HG03064 (cell line): ENCODE results near the gene ESD.
"Not testable (repeated sequence)": the region's sequence is repeated elsewhere in the genome, so short reads cannot be mapped to it uniquely, and the experiment has no call there.

Experiments used
- ATAC-seq: cut with Tn5 transposase; IDR thresholded peaks from one replicate; pipeline ENCODE4 v1.9.1; 2021; ENCODE audit warnings: low read depth; ENCODE audit not compliant: unreplicated experiment

The ESD gene

GRCh38 chr13:46796129-46796514 is 839 bp downstream of the ESD start:
- no peak for ATAC-seq

GRCh38 chr13:46795321-46795720 is 1.6 kb downstream of the ESD start:
- no peak for ATAC-seq

- no peak for ATAC-seq
These were observed 13.5 kb downstream of the ESD start for GRCh38 chr13:46783504-46783903.

- ATAC-seq: no peak
These were observed 14.3 kb downstream of the ESD start for GRCh38 chr13:46782691-46783090.

- ATAC-seq: no peak
These were observed 14.9 kb downstream of the ESD start for GRCh38 chr13:46782066-46782465.

GRCh38 chr13:46778890-46779289 is 18.1 kb downstream of the ESD start:
- ATAC-seq: no peak

- ATAC-seq: no peak
These were observed 18.9 kb downstream of the ESD start for GRCh38 chr13:46778095-46778494.

GRCh38 chr13:46775385-46776107 is 21.4 kb downstream of the ESD start:
- ATAC-seq: no peak

- ATAC-seq: no peak
These were observed 23.4 kb downstream of the ESD start for GRCh38 chr13:46773541-46773940.

- ATAC-seq: no peak
These were observed 25.3 kb downstream of the ESD start for GRCh38 chr13:46771693-46772092.

- ATAC-seq: not testable (repeated sequence)
These were observed 27.0 kb downstream of the ESD start for GRCh38 chr13:46769925-46770324.

GRCh38 chr13:46761866-46762265 is 35.1 kb downstream of the ESD start:
- no peak for ATAC-seq

- no peak for ATAC-seq
These were observed 35.8 kb downstream of the ESD start for GRCh38 chr13:46761174-46761573.

GRCh38 chr13:46759846-46760245 is 37.1 kb downstream of the ESD start:
- ATAC-seq: no peak

- ATAC-seq: no peak
These were observed 39.3 kb downstream of the ESD start for GRCh38 chr13:46757640-46758039.

GRCh38 chr13:46756977-46757376 is 40.0 kb downstream of the ESD start:
- ATAC-seq: no peak

GRCh38 chr13:46755508-46755907 is 41.5 kb downstream of the ESD start:
- ATAC-seq: not testable (repeated sequence)

GRCh38 chr13:46754812-46755211 is 42.1 kb downstream of the ESD start:
- no peak for ATAC-seq

GRCh38 chr13:46753917-46754316 is 43.0 kb downstream of the ESD start:
- no peak for ATAC-seq

- ATAC-seq: no peak
These were observed 43.8 kb downstream of the ESD start for GRCh38 chr13:46753137-46753536.

- ATAC-seq: peak; percentile 82
These were observed 44.9 kb downstream of the ESD start for GRCh38 chr13:46751811-46752635.

GRCh38 chr13:46749951-46750350 is 47.0 kb downstream of the ESD start:
- no peak for ATAC-seq
